Superior temporal gyrus (tissue), 1 donor: ENCODE data around the gene CCDC88C.
A peak's percentile ranks its signal among the peaks of the same experiment; 100 is the strongest.

ENCODE experiments used
- DNase-seq: peaks from one replicate; pipeline ENCODE4 v3.0.0-alpha.2; 2016; ENCODE audit errors: extremely low spot score

Gene CCDC88C

DNA sequence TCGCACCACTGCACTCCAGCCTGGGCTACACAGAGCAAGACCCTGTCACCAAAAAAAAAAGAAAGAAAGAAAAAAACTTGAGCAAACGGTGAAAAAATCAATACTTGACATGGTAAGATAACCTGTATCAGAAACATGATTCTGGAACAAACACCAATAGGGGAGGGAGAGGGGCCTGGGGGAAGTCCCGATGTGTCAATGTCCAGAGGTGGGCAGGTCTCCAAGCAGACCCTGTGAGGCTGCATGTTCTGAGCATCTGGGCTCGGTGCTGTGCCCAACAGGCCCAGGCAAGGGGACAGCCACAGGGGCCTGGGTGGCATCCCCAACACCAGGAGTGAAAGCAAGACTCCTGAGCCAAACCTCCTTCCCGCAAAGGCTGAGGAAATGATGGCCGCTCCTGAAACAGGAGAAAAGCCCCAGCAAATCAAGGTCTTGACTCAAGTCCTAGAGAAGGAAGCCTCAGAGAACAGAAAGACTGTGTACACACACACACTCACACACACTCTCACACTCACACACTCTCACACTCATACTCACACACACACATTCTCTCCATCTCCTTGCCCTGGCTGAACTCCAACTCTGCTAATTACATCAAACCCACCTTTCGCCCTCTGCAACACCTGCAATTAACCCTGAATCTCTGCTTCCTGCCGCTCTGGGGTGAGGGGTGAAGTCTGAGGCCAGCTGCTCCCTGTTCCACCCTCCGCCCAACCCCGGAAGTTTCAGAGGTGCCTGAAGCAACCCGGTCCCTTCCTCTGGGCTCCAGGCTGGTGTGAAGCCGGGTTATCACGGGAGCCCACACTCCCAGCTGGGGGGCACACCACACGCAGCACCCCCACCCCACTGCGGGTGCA is 20.4 kb downstream of the CCDC88C start:
- no peak for DNase-seq

DNA sequence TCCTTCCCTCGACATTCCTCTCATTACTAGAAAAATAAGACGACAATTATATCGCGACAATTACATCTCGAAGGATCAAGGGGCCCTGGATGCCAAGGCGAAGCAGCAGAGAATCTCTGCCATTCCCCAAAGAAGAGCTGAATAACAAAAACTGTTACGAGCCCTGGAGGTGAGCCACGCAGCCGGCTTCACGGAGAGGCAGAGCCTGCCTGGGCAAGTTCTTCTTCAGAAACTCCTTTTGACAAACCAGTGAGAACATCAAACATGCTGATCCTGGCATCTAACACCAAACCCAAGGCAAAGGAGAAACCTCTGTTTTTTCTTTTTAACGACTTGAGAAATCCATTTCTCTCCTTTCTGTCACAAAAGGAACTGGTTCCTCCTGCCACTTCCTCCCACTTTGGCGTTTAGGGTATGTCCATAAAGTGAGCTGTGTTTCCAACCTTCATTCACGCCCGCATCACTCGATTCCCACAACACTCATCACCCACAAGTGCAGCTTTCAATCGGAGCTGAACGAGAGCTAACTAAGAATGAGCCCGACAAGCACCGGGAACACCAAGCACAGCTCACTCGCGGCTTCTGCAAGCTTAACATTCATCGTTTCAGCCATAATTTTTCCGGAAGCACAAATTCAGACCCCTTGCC is 21.5 kb downstream of the CCDC88C start:
- DNase-seq, result no peak

- no peak for DNase-seq
Observed at GRCh38 chr14:91395466-91395865, 22.2 kb downstream of the CCDC88C start.

GRCh38 chr14:91394105-91395081 is 23.2 kb downstream of the CCDC88C start:
- DNase-seq, result no peak

GRCh38 chr14:91392623-91393303 is 24.9 kb downstream of the CCDC88C start:
- DNase-seq, result no peak

GRCh38 chr14:91390165-91390778 is 27.3 kb downstream of the CCDC88C start:
- DNase-seq, result no peak

DNA sequence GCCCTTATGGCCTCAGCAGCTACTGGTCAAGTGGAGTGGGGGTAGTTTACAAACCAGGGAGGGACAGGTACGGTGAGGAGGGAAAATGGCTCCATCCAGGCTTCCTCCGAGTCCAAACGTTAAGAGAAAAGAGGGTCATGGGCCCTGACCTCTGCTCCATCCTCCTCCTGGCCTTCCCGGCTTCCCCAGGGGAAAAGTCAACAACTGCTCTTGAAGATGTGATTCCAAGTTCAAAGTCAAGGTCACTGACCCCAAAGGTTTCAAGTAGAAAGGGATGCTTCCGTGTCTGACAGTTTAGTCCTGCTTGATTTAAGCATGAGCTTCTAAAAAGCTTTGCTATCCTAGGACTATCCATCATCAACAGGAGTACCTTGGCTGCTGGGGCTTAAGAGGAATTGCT is 28.5 kb downstream of the CCDC88C start:
- no peak for DNase-seq

DNA sequence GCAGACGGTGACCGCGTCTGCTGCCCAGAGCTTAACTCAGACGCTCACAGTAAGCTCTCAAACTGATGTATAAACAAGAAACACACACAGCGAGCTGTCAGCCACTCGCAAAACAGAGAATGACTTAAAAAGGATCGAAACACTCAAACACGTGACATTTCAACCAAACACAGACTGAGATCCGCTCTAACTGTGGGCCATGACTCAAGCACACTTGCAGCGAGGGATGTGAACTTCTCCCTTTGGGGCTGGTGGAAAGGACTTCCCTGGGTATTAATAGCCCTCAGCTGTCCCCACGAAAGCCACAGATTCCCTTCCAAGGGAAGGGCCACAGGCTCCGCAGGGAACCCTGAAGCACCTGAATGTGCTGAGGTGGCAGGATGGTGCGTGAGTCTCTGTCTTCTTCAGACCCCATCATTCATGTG is 29.1 kb downstream of the CCDC88C start:
- DNase-seq, result no peak

- no peak for DNase-seq
Observed at GRCh38 chr14:91387951-91388381, 29.7 kb downstream of the CCDC88C start.

GRCh38 chr14:91387169-91387835 is 30.3 kb downstream of the CCDC88C start:
- no peak for DNase-seq

- no peak for DNase-seq
Observed at GRCh38 chr14:91385697-91386096, 31.9 kb downstream of the CCDC88C start.

- no peak for DNase-seq
Observed at GRCh38 chr14:91385224-91385623, 32.4 kb downstream of the CCDC88C start.

DNA sequence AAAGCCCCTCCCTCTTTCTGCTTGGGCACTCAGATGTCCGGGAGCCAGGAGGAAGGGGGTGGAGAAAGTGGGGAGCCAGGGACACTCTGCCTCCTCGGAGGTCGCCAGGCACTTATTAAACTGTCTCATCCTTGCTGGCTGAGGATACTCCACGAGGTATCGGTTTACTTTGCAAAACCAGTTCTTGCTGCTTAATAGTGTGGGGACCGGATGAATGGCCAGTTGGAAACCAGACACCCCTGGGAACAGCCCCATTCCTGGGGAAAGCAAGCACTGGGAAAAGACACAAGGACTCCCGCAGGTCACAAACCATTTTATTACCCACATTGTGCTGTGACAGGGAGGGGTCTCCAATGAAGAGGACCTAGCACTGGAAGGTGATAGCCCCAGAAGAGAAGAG is 34.2 kb downstream of the CCDC88C start:
- DNase-seq, result no peak

DNA sequence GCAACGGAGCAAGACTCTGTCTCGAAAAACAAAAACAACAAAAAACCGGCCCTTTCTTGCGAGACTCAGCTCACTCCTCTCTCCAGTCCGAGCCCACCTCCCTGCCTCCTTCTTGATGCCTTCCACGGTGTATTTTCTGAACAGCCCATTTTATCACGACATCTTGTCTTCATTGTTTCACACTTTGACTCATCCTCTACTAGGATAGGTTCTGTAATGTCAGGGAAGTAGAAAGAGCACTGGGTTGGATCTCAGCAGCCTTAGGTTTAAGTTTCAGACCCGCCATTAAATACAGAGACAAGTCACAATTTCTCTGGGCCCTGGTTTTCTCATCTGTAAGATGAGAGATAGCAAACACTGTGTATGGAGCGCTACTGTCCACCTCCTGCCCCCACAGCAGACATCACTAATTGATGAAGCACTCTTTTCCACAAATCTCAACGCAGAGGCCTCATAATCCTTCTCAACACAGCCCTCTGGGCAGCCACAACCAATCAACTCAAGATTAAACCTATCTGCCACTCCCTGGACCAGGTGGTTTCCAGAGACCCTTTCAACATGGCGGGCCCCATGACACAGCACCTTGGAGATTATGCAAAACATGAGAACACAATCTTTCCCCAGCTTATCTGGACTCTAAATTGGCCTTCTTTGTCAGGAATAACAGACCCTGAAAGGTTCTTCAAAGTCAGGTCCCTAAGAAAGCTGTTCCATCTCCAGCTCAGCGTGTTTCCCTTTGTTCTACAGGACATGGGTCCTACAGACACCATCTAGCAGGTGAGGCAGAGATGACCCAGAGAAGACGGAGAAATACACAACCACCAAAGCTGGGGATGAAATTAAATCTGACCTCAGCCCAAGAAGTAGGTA is 35.6 kb downstream of the CCDC88C start:
- no peak for DNase-seq

DNA sequence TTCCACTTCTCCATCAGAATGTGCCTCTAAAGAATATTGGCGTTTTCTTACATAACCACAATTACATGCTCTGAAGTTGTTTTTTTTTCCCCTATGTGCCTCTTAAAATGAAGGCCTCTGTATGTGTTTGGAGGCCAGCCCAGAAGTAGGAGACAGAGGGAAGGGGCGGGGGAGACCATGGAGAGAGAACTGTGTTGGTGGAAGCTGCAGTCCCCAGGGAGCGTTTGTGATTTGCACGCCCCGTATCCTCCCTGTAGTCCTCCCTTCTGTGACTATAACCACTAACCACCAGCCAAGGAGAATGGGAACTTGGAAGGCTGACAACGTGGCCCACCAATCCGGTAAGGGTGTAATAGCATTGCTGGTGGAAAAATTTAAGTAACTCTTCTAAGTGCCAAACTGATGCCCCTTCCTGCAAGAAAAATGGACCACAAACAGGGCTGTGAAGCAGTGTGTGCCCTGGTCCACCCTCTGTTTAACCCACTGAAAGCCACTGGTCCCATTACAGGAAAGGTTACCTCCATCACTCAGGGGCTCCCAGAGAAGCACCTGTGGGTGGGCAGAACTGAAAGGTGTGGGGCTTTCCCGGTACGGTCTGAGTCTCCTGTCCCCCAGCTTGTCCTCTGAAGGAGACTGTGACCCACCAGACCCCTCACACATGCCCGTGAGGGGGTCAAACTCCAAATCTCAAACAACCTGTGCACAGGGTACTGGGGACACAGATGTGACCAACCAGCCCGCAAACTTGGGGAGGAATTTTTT is 36.8 kb downstream of the CCDC88C start:
- peak; percentile 52 for DNase-seq

DNA sequence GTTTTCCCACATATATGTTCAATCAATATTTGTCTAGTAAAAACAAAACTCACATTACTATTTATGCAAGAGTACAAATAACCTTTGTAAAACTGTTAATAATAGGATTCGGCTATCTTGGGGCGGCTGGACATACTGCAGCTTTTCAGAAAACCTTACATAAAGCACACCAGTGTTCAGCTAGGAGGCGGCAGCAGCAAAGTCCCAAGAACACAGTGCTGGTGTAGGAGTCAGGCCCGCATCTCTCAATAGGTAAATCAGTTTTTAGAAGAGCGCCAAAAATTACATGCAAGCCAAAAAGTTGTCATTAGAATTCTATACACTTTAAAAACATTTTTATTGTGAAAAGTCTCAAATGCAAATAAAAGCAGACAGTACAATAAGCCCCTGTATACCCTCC is 37.5 kb downstream of the CCDC88C start:
- peak; percentile 40 for DNase-seq

GRCh38 chr14:91379579-91379932 is 38.1 kb downstream of the CCDC88C start:
- DNase-seq, result no peak

DNA sequence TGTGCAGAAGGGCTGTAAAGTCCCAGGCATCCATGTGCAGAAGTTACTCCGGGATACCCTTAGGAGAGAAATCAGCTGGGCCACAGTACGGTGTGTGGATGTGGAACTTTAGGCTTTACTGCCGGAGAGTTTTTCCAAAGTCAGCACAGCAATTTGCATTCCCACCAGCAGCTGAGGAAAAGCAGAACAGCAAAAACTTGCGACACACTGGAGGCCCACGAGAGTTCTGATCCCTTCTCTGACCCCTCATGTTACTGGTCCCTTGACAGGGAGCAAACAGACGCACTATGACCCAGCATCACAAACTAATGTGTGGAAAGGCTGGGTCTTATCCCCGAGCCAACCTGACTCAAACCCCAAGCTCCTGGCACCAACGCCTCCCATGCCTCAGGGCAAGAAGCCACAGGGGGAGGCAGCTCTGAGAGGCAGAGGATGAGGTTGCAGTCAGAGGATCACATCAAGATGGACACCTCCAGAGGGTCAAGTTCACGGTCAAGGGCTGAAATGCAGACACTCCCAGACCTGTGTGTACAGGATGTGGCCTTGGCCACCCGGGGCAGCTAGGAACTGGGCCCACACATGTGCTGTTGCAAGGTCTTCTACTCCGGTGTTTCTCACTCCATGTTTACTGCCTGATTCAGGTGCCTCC is 38.6 kb downstream of the CCDC88C start:
- DNase-seq, result no peak
